Activated naive CD8-positive, alpha-beta T cell treated with anti-CD3 and anti-CD28 coated beads, Interleukin-2, amount 50 U/mL, for 24 hours (primary cell): ENCODE results near the gene FAM163B.

Experiments
- ATAC-seq: fragments of 150-1000 bp; cut with Tn5 transposase; one replicate; pipeline ENCODE4 v1.10.0; 2021
- DNase-seq: peaks from one replicate; pipeline ENCODE4 v3.0.0; 2021
- H3K27ac Mint-ChIP-seq: one replicate; pipeline ENCODE4 v1.8.0; 2021; ENCODE audit warnings: mild to moderate bottlenecking, mixed read lengths
- H3K27me3 Mint-ChIP-seq: one replicate; pipeline ENCODE4 v1.8.0; 2021; ENCODE audit warnings: mixed read lengths
- H3K36me3 Mint-ChIP-seq: one replicate; pipeline ENCODE4 v1.8.0; 2021; ENCODE audit warnings: low read depth, mixed read lengths
- H3K4me1 Mint-ChIP-seq: one replicate; pipeline ENCODE4 v1.8.0; 2021; ENCODE audit warnings: mixed read lengths
- H3K4me3 Mint-ChIP-seq: one replicate; pipeline ENCODE4 v1.8.0; 2021; ENCODE audit warnings: mild to moderate bottlenecking, moderate library complexity, mixed read lengths
- H3K9me3 Mint-ChIP-seq: one replicate; pipeline ENCODE4 v1.8.0; 2021; ENCODE audit warnings: mixed read lengths

The FAM163B gene

GRCh38 chr9:133643362-133643755 is 34.2 kb upstream of the FAM163B start:
- H3K27ac Mint-ChIP-seq = no peak overlapping the region
- ATAC-seq (no peak), DNase-seq (no peak)
- no peaks in the 10 kb centered on the region for H3K36me3 Mint-ChIP-seq
- H3K4me3 Mint-ChIP-seq = no peak overlapping the region
- no peaks in the 10 kb centered on the region for H3K9me3 Mint-ChIP-seq
- H3K27me3 Mint-ChIP-seq = no peaks in the 10 kb centered on the region
- no peaks in the 10 kb centered on the region for H3K4me1 Mint-ChIP-seq

DNA sequence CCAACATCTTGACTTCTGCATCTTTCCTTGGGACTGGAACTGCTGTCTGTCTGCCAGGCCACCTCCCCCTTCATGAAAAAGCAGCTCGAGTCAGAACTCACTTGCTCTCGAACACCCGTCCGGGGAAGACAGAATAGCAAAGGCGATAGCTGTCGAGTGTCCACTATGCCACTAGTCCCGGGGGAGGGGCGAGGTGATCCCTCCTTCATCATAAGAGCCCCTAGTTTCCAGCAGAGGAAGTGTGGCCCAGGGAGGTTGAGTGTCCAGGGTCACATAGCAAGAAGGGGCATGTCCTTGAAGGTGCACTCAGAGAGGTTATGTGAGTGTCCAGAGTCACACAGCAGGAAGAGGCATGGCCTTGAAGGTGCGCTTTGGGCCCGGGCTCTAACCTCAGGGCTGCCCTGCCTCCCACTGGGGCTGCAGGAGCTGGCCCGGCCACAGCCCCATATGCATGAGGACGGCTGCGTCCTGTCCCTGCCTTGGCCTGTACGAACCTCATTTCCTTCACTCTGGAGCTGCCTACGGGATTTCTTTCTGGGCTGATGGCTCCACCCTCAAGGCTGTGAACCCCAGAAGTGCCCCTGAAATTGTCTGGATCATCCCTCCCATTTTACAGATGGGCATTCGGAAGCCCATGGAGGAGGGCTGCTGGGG is 33.6 kb upstream of the FAM163B start:
- no peak for DNase-seq
- Mint-ChIP-seq H3K27ac (no peak overlapping the region), H3K9me3 (no peaks in the 10 kb centered on the region)

GRCh38 chr9:133641861-133642595 is 32.8 kb upstream of the FAM163B start:
- Mint-ChIP-seq H3K9me3 (no peaks in the 10 kb centered on the region), H3K36me3 (no peaks in the 10 kb centered on the region), H3K27me3 (no peaks in the 10 kb centered on the region), H3K27ac (no peak overlapping the region), H3K4me1 (no peaks in the 10 kb centered on the region), H3K4me3 (no peak overlapping the region)
- no peak for ATAC-seq
- no peak for DNase-seq

More for the DNA sequence above, 33.6 kb upstream of the FAM163B start:
- Mint-ChIP-seq H3K36me3 (no peaks in the 10 kb centered on the region), H3K4me3 (no peak overlapping the region), H3K27me3 (no peaks in the 10 kb centered on the region), H3K4me1 (no peaks in the 10 kb centered on the region)
- no peak for ATAC-seq

GRCh38 chr9:133641396-133641655 is 32.1 kb upstream of the FAM163B start:
- H3K27me3 Mint-ChIP-seq = peaks cover 2% of the 10 kb centered on the region
- DNase-seq (no peak), ATAC-seq (no peak)
- H3K4me1 Mint-ChIP-seq = no peaks in the 10 kb centered on the region
- H3K36me3 Mint-ChIP-seq = no peaks in the 10 kb centered on the region
- no peaks in the 10 kb centered on the region for H3K9me3 Mint-ChIP-seq
- H3K4me3 Mint-ChIP-seq = no peak overlapping the region
- H3K27ac Mint-ChIP-seq = no peak overlapping the region

GRCh38 chr9:133640580-133641395 is 31.6 kb upstream of the FAM163B start:
- no peak overlapping the region for H3K4me3 Mint-ChIP-seq
- H3K36me3 Mint-ChIP-seq = no peaks in the 10 kb centered on the region
- H3K27me3 Mint-ChIP-seq = peaks cover 2% of the 10 kb centered on the region
- no peaks in the 10 kb centered on the region for H3K9me3 Mint-ChIP-seq
- DNase-seq (no peak), ATAC-seq (no peak)
- no peaks in the 10 kb centered on the region for H3K4me1 Mint-ChIP-seq
- H3K27ac Mint-ChIP-seq = no peak overlapping the region

GRCh38 chr9:133640160-133640559 is 31.0 kb upstream of the FAM163B start:
- H3K27me3 Mint-ChIP-seq = peaks cover 2% of the 10 kb centered on the region

DNA sequence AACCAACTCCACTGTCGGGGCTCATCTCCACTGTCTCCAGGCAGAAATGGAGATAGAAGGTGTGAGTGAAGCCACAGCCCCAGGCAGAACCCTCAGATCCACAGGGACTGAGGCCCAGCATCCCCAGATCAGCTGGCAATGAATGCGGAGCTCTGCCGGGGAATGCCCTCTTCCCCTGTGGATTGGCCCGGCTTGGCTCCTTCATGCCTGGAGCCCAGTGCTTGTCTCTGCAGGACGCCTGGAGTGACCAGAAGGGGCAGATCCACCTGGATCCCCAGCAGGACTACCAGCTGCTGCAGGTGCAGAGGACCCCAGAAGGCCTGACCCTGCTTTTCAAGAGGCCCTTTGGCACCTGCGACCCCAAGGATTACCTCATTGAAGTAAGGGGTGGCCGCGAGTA is 30.4 kb upstream of the FAM163B start:
- no peak for DNase-seq
- Mint-ChIP-seq H3K9me3 (no peaks in the 10 kb centered on the region), H3K27ac (no peak overlapping the region), H3K36me3 (no peaks in the 10 kb centered on the region), H3K27me3 (peaks cover 2% of the 10 kb centered on the region), H3K4me1 (no peaks in the 10 kb centered on the region), H3K4me3 (no peak overlapping the region)
- ATAC-seq = no peak

More at GRCh38 chr9:133640160-133640559, 31.0 kb upstream of the FAM163B start:
- DNase-seq = no peak
- Mint-ChIP-seq H3K9me3 (no peaks in the 10 kb centered on the region), H3K36me3 (no peaks in the 10 kb centered on the region), H3K4me1 (no peaks in the 10 kb centered on the region), H3K27ac (no peak overlapping the region), H3K4me3 (no peak overlapping the region)
- ATAC-seq = no peak

- Mint-ChIP-seq H3K4me1 (no peaks in the 10 kb centered on the region), H3K27me3 (peaks cover 2% of the 10 kb centered on the region), H3K36me3 (no peaks in the 10 kb centered on the region), H3K27ac (no peak overlapping the region), H3K9me3 (no peaks in the 10 kb centered on the region), H3K4me3 (no peak overlapping the region)
- DNase-seq (no peak), ATAC-seq (no peak)
Measured at GRCh38 chr9:133638711-133639110, 29.5 kb upstream of the FAM163B start.

DNA sequence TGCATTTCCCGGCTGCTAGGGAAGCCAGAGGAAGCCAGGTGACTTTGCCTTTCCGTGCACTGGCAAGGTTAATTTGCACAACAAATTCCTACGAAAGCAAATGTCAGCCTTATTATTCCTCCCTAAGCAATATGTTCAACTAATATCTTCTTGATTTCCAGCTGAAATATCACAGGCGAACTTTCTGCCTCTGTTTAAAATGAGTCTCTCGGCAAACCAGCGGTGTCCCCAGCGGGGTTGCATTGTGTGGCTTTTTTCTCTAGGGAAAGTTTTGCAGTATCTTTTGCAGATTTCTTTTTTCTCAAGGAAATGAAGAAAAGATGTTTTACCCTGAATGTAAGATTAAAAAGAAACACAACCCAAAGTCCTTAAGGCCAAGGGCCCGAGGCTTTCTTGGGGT is 28.9 kb upstream of the FAM163B start:
- ATAC-seq = no peak
- H3K9me3 Mint-ChIP-seq = no peaks in the 10 kb centered on the region
- no peaks in the 10 kb centered on the region for H3K4me1 Mint-ChIP-seq
- no peak overlapping the region for H3K4me3 Mint-ChIP-seq
- H3K27ac Mint-ChIP-seq = no peak overlapping the region
- H3K27me3 Mint-ChIP-seq = peaks cover 2% of the 10 kb centered on the region
- H3K36me3 Mint-ChIP-seq = no peaks in the 10 kb centered on the region
- DNase-seq = no peak

DNA sequence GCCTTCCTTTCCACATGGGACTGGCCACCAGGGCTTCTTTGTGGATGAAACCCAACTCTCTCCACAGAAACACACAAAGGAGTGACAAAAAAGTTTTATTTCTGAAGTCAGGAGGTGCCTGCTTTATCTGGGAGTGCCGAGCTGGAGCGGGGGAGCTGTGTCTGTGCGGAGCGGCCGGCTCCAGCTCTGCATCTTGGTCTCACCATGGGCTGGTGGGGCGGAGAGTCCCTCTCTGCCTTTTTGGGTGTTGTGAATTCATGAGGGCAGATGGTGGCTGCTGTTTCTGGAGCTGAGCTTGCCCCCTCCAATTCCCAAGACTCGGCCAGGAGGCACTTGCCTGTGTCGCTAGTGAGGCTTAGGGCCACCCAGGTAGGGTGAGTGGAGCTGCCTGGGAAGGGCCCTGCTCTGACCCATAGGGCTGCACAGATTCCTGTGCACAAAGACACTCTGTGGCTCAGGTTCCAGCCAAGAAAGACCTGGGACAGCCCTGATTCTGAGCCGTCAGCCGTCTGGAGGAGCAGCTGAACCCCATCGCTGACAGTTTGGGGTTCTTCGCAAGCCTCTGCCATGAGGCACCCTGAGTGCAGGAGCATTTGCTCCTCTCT is 28.4 kb upstream of the FAM163B start:
- no peak for DNase-seq
- Mint-ChIP-seq H3K27me3 (peaks cover 2% of the 10 kb centered on the region), H3K4me3 (no peak overlapping the region), H3K4me1 (peaks cover 3% of the 10 kb centered on the region), H3K9me3 (no peaks in the 10 kb centered on the region), H3K36me3 (no peaks in the 10 kb centered on the region), H3K27ac (no peak overlapping the region)
- ATAC-seq = no peak

DNA sequence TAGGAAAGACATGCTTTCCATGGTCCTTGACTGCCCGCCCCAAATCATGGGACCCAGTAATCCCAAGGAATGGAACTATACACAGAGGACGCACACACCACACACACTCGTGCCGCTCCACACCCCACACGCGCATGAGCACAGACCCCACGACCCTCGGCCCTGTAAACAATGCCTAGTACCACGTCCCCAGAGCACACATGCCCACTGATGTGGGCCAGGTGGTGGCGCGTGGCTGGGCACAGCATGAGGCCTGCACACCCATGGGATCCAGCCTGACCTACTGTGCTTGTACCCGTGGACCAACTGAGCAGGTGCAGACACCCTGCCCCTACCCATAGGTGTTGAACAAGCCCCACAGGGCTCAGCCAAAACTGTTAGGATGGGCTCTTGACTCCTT is 27.7 kb upstream of the FAM163B start:
- DNase-seq (no peak), ATAC-seq (no peak)
- no peak overlapping the region for H3K27ac Mint-ChIP-seq
- peaks cover 2% of the 10 kb centered on the region for H3K27me3 Mint-ChIP-seq
- H3K4me1 Mint-ChIP-seq = peaks cover 3% of the 10 kb centered on the region
- no peak overlapping the region for H3K4me3 Mint-ChIP-seq
- H3K9me3 Mint-ChIP-seq = no peaks in the 10 kb centered on the region
- H3K36me3 Mint-ChIP-seq = no peaks in the 10 kb centered on the region

DNA sequence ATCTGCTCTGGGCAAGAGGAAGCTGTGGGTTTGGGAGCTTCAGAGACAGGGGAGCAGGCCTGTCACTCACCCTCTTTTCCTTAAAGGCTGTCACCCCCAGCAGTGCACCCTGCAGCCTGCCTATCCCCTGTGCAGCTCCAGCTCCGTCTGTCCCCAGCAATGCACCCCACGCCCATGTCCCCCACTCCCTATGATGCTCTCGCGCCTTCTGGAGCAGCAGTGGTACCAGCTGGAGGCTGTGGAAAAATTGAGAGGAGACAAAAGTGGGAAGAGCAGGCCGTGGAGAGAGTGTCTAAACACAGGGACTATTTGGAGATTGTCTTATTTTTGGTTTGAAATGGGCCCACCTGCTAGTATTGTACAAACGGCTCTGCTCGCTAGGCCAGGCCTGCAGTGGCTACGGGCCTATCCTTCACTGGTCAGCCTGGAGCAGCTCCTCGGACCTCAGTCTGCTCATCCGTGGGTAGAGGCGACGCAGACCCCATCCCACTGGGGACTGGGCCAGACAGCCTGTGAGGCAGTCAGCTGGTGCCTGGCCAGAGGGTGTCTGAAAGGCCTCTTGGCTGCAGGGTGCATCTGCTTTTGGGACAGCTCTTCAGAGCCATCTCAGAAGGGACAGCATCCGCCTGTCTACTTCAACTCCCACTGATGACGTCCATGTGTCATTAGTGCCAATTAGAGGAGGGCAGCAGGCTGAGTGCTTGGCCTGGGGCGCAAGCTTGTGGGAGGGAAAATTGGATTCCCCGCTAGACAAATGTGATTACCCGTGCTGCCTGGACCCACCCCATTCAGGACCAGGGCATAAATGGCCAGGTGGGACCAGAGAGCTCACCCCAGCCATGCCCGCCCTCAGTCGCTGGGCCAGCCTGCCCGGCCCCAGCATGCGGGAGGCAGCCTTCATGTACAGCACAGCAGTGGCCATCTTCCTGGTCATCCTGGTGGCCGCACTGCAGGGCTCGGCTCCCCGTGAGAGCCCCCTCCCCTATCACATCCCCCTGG is 26.6 kb upstream of the FAM163B start, which contains the start of gene DBH:
Gene DBH, plus strand, starts transcription at position 831 of the 999 bp plus-strand sequence. Its CDS starts 9 bp downstream, at position 840.
- no peak within 1 kb of the TSS for H3K27ac Mint-ChIP-seq

GRCh38 chr9:133635098-133635497 is 25.9 kb upstream of the FAM163B start:
- Mint-ChIP-seq H3K27ac (no peak overlapping the region), H3K4me1 (peaks cover 3% of the 10 kb centered on the region), H3K36me3 (no peaks in the 10 kb centered on the region), H3K27me3 (peaks cover 2% of the 10 kb centered on the region), H3K4me3 (no peak overlapping the region), H3K9me3 (no peaks in the 10 kb centered on the region)
- ATAC-seq (no peak), DNase-seq (no peak)

More for the DNA sequence above, 26.6 kb upstream of the FAM163B start, which contains the start of gene DBH:
- Mint-ChIP-seq H3K4me3 (no peak within 1 kb of the TSS), H3K36me3 (no peaks in the 10 kb centered on the region), H3K4me1 (peaks cover 3% of the 10 kb centered on the region), H3K27me3 (peaks cover 2% of the 10 kb centered on the region), H3K9me3 (no peaks in the 10 kb centered on the region)
- ATAC-seq (no peak), DNase-seq (no peak)
